Transverse colon (tissue), 3 donors: Measurements from ENCODE around the gene UBASH3B.

Source experiments
- CTCF ChIP-seq, 5 experiments: fragments of 200-600 bp in 3 of 5; fragments of 450-650 bp in 2 of 5; sonication (generic) in 3 of 5; IDR thresholded peaks; 1 replicate in 2 of 5; 2 replicates in 3 of 5; pipeline ENCODE4 v1.5.1; 2016 to 2017; ENCODE audit warnings: antibody characterized with exemption in 5 of 5, inconsistent platforms in 3 of 5, mild to moderate bottlenecking in 2 of 5, moderate library complexity in 1 of 5
- EP300 ChIP-seq: sonication (generic); formaldehyde crosslinking; IDR thresholded peaks from one replicate; pipeline ENCODE4 v1.6.1; 2017; ENCODE audit warnings: antibody characterized with exemption, low read depth
- POLR2A ChIP-seq: fragments of 450-650 bp; IDR thresholded peaks from one replicate; pipeline ENCODE4 v1.6.1; 2016; ENCODE audit warnings: antibody characterized with exemption, mild to moderate bottlenecking, moderate library complexity

GRCh38 chr11:122721201-122721963 is 65.9 kb downstream of the UBASH3B start:
- TF ChIP-seq CTCF (IDR thresholded peaks at IDR 0.05) (no peak), POLR2A (no peak), EP300 (no peak)
